Heart right ventricle (tissue), 16 donors: ENCODE data around the gene RFXAP. TPM values are rescaled to one million over a fixed set of nuclear protein-coding genes. Genes with fewer than 3 reads are reported as not detected.
"Not testable (repeated sequence)": the region's sequence is repeated elsewhere in the genome, so short reads cannot be mapped to it uniquely, and the experiment has no call there.

Experiments used
- ATAC-seq, 8 donors: fragments of 200-7000 bp; cut with Tn5 transposase; one replicate each; pipeline ENCODE4 v1.9.1; 2020; ENCODE audit warnings: mild to moderate bottlenecking in 8 of 8, moderate library complexity in 8 of 8, moderate number of reproducible peaks in 1 of 8
- DNase-seq, 2 donors: peaks; one replicate each; pipeline ENCODE4 v3.0.0-alpha.2; 2020
- H3K27ac ChIP-seq, 10 donors: fragments of 200-600 bp; sonication (generic) in 2 of 10; one replicate each; pipeline versions ENCODE4 v1.5.0 to v1.8.0; 2020 to 2022; ENCODE audit warnings: mild to moderate bottlenecking in 3 of 10
- H3K27me3 ChIP-seq, 7 donors: fragments of 200-600 bp; one replicate each; pipeline ENCODE4 v1.8.0; 2021 to 2022; ENCODE audit warnings: mild to moderate bottlenecking in 2 of 7
- H3K36me3 ChIP-seq, 9 donors: fragments of 200-600 bp; sonication (generic) in 1 of 9; one replicate each; pipeline versions ENCODE4 v1.5.0 to v1.8.0; 2020 to 2022; ENCODE audit warnings: mild to moderate bottlenecking in 2 of 9
- H3K4me1 ChIP-seq, 9 donors: fragments of 200-600 bp; sonication (generic) in 1 of 9; one replicate each; pipeline versions ENCODE4 v1.5.0 to v1.8.0; 2020 to 2022; ENCODE audit warnings: mild to moderate bottlenecking in 4 of 9
- H3K4me3 ChIP-seq, 10 donors: fragments of 200-600 bp; sonication (generic) in 2 of 10; one replicate each; pipeline versions ENCODE4 v1.5.0 to v1.8.0; 2020 to 2022; ENCODE audit warnings: mild to moderate bottlenecking in 7 of 10, moderate library complexity in 2 of 10
- H3K9me3 ChIP-seq, 11 donors: fragments of 200-600 bp in 10 of 11; sonication (generic) in 2 of 11; one replicate each; pipeline versions ENCODE4 v1.5.0 to v1.8.0; 2013 to 2022; ENCODE audit warnings: mild to moderate bottlenecking in 2 of 11, control low read depth in 1 of 11, moderate library complexity in 1 of 11
- WGBS, 2 donors: extraction: QIAGEN DNeasy Blood & Tissue Kit; methylation state at CpG; one replicate each; pipeline ENCODE4 v1.1.7; 2013; ENCODE audit warnings: inconsistent platforms in 1 of 2; 5-methylcytosine and 5-hydroxymethylcytosine counted together
- intact Hi-C, 10 donors: fragments of 100-400 bp; cut with DNase I; formaldehyde crosslinking; loops; one replicate each; pipeline versions ENCODE4 v1.11.1 to v1.14.2; 2022
- polyA plus RNA-seq, 2 donors: library from polyadenylated mRNA; stranded (reverse); fragments of 200-250 nt; gene quantifications; one replicate each; pipeline ENCODE4 v1.2.3, GENCODE V29; 2013
- total RNA-seq, 10 donors: library from RNA; stranded (reverse); fragmentation: NEBNext Ultra II Directional in 3 of 10; extraction: Animal tissue kit (Norgen Biotek cat#: 25700) in 3 of 10; gene quantifications; one replicate each; pipeline versions ENCODE4 v1.2.1 to v1.2.4, GENCODE V29; 2021 to 2023
- TF ChIP-seq, protein P1 (sequence below), 9 donors: fragments of 200-600 bp; sonication (generic) in 2 of 9; IDR thresholded peaks; one replicate each; pipeline versions ENCODE4 v1.5.0 to v1.8.0; 2021 to 2022; ENCODE audit warnings: antibody characterized with exemption in 9 of 9, mild to moderate bottlenecking in 5 of 9, moderate library complexity in 1 of 9
- donor health status: Arrhythmogenic right ventricular cardiomyopathy.
- donor health status: ischemic (EF 13 %, LVEDD 7.1; RV severe dilation, severe dysfunction).
- donor health status: healthy with polysubstance abuse.
- donor health status: DM: no; HTN: yes; CAD: no.
- donor health status: DM: no; HTN: no; CAD: no.
- donor health status: ischemic (EF 25% LVEDD 6.9; RV normal size, moderate dysfunction).
- donor health status: ischemic (EF 25% LVEDD 5.7; RV mildly dilated, moderate dysfunction).
- donor health status: healthy.
- donor health status: DM: yes; HTN: yes; CAD: no.
- donor health status: Ischemic cardiomyopathy.
- donor health status: ischemic (EF 35%, LVEDD 5.7; RV mildly dilated, moderate dysfunction).
- donor health status: nonischemic (EF 11% LVEDD 7.7; RV severe dilation, severe dysfunction).
- donor health status: DM: yes; HTN: yes; CAD: no.
- donor health status: PGD.
- donor health status: ischemic (EF 29% LVEDD 5.4; RV normal size, mild dysfunction).
- donor health status: nonischemic (EF 23%, LVEDD 6.1; RV moderate dilation, normal function).

Gene RFXAP
- total and polyA plus RNA-seq, 12 donors = 2.0 to 6.9 (median 3.7) TPM

DNA sequence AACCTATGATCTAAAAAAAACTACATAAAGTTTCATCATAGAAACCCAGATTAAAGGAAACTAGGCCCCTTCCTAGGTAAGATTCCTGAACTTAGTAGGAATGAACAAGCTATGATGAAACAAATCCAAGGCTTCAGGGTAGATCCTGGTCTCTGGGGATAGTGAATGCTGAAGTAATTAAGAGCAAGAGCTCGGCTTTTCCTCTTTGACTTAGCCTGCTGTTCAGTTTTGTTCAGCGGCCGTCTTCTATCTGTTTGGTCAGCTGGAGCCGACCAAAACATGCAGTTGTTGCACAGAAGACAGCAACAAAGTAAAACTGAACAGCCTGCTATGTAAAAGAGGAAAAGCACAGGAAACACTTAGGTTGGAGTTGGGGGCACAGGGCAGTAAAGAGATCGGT is 44.1 kb upstream of the RFXAP start:
- WGBS, 2 donors = 33 to 62% methylated on average over 5 of the region's 5 CpGs
- intact Hi-C loops = no loop called here
- no peak for ATAC-seq

DNA sequence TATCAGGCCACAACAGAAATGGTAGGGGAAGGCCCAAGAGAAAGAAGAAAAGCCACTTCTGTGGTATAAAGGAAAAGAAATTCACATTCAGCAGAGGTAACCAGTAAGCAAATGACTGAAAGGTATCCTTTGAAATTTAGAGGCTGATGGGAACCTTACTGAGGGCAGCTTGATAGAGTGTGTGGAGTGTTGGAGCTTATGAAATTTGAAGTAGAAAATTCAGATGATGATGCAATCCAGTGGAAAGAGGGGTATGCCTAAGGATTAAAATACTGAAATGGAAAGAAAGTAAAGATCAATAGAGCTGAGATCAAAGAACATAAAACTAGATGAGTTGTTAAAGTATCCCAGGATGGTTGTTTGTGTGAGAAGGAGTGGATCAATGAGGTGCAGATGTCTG is 42.8 kb upstream of the RFXAP start:
- Histone ChIP-seq H3K4me3 (no peak overlapping the region), H3K9me3 (no peaks in the 10 kb centered on the region), H3K36me3 (no peaks in the 10 kb centered on the region), H3K27ac (no peak overlapping the region), H3K27me3 (peaks cover 0 to 11% (median 0%) of the 10 kb centered on the region in 7 donors), H3K4me1 (no peaks in the 10 kb centered on the region)
- no peak for DNase-seq
- ATAC-seq = no peak
- intact Hi-C loops = no loop called here
- TF ChIP-seq, protein P1, sequence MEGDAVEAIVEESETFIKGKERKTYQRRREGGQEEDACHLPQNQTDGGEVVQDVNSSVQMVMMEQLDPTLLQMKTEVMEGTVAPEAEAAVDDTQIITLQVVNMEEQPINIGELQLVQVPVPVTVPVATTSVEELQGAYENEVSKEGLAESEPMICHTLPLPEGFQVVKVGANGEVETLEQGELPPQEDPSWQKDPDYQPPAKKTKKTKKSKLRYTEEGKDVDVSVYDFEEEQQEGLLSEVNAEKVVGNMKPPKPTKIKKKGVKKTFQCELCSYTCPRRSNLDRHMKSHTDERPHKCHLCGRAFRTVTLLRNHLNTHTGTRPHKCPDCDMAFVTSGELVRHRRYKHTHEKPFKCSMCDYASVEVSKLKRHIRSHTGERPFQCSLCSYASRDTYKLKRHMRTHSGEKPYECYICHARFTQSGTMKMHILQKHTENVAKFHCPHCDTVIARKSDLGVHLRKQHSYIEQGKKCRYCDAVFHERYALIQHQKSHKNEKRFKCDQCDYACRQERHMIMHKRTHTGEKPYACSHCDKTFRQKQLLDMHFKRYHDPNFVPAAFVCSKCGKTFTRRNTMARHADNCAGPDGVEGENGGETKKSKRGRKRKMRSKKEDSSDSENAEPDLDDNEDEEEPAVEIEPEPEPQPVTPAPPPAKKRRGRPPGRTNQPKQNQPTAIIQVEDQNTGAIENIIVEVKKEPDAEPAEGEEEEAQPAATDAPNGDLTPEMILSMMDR (IDR thresholded peaks at IDR 0.05) = no peak

More for the DNA sequence above, 44.1 kb upstream of the RFXAP start:
- Histone ChIP-seq H3K4me1 (no peaks in the 10 kb centered on the region), H3K36me3 (no peaks in the 10 kb centered on the region), H3K27ac (no peak overlapping the region), H3K4me3 (no peak overlapping the region), H3K9me3 (no peaks in the 10 kb centered on the region), H3K27me3 (peaks cover 0 to 11% (median 0%) of the 10 kb centered on the region in 7 donors)
- no peak for DNase-seq
- TF ChIP-seq, protein P1 (IDR thresholded peaks at IDR 0.05) = no peak

DNA sequence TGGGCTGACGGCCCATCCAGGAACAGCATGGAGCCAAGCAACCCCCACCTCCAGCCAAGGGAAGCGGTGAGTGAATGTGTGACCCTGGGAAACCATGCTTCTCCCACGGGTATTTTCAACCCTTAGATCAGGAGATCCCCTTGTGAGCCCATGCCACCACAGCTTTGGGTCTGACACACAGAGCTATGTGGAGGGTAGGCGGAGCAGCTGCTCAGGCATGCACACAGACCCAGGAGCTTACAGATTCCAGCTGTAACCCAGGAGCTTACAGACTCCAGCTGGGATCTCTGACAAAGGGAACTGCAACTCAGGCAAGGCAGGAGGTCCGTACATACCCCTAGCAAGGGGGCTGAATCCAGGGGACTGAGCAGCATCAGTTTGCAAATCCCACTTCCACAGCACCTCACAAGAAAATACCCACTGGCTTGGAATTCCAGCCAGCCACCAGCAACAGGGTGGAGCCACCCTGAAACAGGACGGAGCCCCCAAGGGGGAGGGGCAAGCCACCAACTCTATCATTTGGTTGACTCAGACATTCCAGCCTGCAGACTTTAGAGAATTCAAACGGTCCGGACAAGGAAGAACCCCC is 40.8 kb upstream of the RFXAP start:
- no peaks in the 10 kb centered on the region for H3K9me3 ChIP-seq
- ATAC-seq = no peak
- no peak overlapping the region for H3K27ac ChIP-seq
- 21 to 39% methylated on average over 8 of the region's 8 CpGs for WGBS, 2 donors
- H3K4me3 ChIP-seq = no peak overlapping the region
- peaks cover 0 to 11% (median 0%) of the 10 kb centered on the region in 7 donors for H3K27me3 ChIP-seq
- TF ChIP-seq, protein P1 (IDR thresholded peaks at IDR 0.05) = no peak
- intact Hi-C loops = no loop called here
- no peaks in the 10 kb centered on the region for H3K36me3 ChIP-seq
- DNase-seq = no peak
- H3K4me1 ChIP-seq = no peaks in the 10 kb centered on the region

DNA sequence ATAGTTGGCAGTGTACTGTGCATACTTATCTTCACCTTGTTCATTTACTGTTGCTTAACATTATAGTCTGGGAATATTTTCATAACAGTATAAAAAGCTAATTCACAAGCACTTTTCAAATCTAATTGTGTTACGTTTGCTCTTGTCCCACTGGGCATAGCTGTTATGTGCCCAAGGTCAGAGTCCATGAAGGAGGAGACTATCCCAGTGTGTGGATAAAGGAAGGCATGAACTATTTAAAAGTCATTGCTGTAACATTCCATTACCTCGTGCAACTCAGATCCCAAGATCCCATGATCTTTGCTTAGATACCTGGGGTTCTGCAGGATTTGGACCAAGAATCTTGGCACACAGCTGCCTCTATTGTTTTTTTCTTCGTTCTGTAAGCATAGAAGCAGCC is 35.1 kb upstream of the RFXAP start:
- TF ChIP-seq, protein P1 (IDR thresholded peaks at IDR 0.05) = no peak
- intact Hi-C loops = no loop called here
- Histone ChIP-seq H3K4me1 (no peaks in the 10 kb centered on the region), H3K36me3 (no peaks in the 10 kb centered on the region), H3K4me3 (no peak overlapping the region), H3K27me3 (peaks cover 0 to 5% (median 0%) of the 10 kb centered on the region in 7 donors), H3K27ac (no peak overlapping the region), H3K9me3 (no peaks in the 10 kb centered on the region)
- 48 to 49% methylated on average over 3 of the region's 3 CpGs for WGBS, 2 donors
- ATAC-seq = no peak
- DNase-seq = no peak

DNA sequence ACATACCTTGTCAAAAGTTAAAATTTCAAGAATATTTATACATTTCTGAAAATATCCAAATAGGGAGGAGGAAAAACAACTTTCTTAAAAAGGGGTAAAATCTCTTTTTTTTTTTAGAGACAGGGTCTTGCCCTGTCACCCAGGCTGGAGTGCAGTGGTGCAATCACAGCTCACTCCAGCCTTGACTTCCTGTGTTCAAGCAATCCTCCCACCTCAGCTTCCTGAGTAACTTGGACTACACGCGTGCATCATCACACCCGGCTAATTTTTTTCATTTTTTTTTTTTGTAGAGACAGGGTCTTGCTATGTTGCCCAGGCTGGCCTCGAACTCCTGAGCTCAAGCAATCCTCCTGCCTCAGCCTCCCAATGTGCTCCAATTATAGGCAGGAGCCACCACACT is 32.8 kb upstream of the RFXAP start:
- 51 to 63% methylated on average over 4 of the region's 4 CpGs for WGBS, 2 donors
- H3K36me3 ChIP-seq, ATAC-seq, H3K27ac ChIP-seq, H3K4me3 ChIP-seq, H3K27me3 ChIP-seq, intact Hi-C loops, DNase-seq, H3K4me1 ChIP-seq, H3K9me3 ChIP-seq: not testable (repeated sequence)
